ENCODE measurements around the gene SOWAHB.

Gene SOWAHB

GRCh38 chr4:76851375-76851774 is 46.6 kb downstream of the SOWAHB start:
- no peak for DNase-seq (ENCODE audit: low read depth, low spot score)

DNA sequence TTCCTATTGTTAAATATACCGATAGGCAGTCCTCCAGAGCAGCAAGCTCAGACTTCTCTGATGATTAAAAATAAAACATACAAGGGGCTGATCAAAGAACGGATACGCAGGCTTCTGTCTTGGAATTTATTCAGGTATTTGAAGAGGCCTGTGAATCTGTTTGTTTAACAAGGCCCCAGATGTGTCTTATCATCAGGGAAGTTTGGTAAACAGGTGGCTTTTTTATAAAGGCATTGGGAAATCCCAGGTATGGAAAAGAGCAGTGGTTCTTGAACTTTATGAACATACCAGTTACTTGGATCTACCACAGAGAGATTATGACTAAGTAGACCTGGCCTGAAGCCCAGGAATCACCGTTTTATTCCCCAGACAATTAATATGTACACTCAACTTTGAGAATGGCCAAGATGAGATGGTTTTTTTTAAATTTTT is 47.9 kb downstream of the SOWAHB start:
- DNase-seq (ENCODE audit: low read depth, low spot score) = no peak
